GM13976 (cell line): ENCODE data around the gene MYRFL.

Experiments
- DNase-seq: peaks from one replicate; pipeline ENCODE4 v3.0.0; 2012; ENCODE audit warnings: low spot score
- in situ Hi-C: fragments of 300-500 bp; cut with MboI; formaldehyde crosslinking; loops from one replicate; pipeline ENCODE4 v1.12.0; 2022; ENCODE audit warnings: low sequenced_read_pairs, mixed read lengths, inconsistent platforms; ENCODE audit not compliant: unreplicated experiment
- TF ChIP-seq, protein P1 (sequence below): IDR thresholded peaks from 2 replicates; pipeline ENCODE4 v1.5.1; 2012; ENCODE audit warnings: borderline replicate concordance, mild to moderate bottlenecking; ENCODE audit not compliant: insufficient read depth; ENCODE audit errors: extremely low read depth, missing control alignments, control extremely low read depth

MYRFL gene

DNA sequence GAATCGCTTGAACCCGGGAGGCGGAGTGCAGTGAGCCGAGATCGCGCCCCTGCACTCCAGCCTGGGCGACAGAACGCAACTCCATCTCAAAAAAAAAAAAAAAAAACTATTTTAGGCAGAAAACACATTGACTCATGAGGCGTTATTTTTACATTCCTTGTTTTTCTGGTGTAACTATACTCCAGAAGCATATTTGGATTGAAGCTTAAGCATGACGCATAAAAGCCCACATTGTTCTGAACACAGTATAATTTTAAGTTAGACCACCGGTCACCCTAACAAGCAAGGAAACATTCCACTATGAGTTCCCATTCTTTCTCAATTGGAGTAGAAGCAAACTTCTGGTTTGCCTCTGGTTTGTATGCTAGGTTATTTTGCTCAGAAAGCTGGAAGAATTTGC lies 173.0 kb downstream of the MYRFL start:
- TF ChIP-seq, protein P1, sequence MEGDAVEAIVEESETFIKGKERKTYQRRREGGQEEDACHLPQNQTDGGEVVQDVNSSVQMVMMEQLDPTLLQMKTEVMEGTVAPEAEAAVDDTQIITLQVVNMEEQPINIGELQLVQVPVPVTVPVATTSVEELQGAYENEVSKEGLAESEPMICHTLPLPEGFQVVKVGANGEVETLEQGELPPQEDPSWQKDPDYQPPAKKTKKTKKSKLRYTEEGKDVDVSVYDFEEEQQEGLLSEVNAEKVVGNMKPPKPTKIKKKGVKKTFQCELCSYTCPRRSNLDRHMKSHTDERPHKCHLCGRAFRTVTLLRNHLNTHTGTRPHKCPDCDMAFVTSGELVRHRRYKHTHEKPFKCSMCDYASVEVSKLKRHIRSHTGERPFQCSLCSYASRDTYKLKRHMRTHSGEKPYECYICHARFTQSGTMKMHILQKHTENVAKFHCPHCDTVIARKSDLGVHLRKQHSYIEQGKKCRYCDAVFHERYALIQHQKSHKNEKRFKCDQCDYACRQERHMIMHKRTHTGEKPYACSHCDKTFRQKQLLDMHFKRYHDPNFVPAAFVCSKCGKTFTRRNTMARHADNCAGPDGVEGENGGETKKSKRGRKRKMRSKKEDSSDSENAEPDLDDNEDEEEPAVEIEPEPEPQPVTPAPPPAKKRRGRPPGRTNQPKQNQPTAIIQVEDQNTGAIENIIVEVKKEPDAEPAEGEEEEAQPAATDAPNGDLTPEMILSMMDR, result no peak
- in situ Hi-C loops, result no loop called here
- no peak for DNase-seq

DNA sequence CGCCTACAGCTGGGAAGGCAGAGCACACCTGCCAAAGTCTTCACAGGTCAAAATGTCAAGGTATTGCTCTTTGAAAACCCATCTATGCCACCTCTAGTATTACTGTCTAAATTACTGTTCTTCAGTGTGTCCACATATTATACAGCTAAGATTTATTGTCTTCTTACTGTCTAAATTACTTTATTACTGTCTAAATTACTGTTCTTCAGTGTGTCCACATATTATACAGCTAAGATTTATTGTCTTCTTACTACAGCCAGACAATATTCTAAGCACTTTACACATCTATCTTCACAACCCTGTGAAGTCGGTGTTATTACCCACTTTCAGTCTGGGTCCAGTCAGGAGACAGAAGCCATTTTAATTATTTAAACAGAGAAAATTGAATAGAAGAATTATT lies 173.9 kb downstream of the MYRFL start:
- no peak for DNase-seq

DNA sequence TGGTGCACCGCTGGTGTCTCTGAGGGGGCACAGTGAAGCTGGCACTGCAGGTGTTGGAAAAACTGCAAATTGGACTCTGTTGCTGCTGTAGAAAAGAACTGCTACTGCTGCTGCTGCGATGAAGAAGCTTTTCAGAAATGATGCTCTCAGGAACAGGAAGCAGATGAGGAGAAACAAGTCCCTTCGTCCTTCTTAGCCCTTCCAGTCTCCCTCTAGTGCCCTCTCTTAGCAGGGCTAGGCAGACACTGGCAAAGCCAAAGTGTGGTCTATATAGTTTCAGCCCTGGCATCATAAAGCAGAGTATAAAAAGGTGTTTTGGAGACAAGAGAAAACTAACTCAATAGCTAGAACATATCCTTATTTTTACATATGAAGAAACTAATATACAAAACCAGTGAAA lies 174.5 kb downstream of the MYRFL start:
- in situ Hi-C loops, result no loop called here
- DNase-seq, result no peak
- TF ChIP-seq, protein P1, result no peak

More for the DNA sequence above, 173.9 kb downstream of the MYRFL start:
- TF ChIP-seq, protein P1, result no peak
- in situ Hi-C loops, result no loop called here

- DNase-seq, result no peak
- TF ChIP-seq, protein P1, result no peak
- in situ Hi-C loops, result no loop called here
Observed at GRCh38 chr12:70002097-70002911, 177.3 kb downstream of the MYRFL start.

DNA sequence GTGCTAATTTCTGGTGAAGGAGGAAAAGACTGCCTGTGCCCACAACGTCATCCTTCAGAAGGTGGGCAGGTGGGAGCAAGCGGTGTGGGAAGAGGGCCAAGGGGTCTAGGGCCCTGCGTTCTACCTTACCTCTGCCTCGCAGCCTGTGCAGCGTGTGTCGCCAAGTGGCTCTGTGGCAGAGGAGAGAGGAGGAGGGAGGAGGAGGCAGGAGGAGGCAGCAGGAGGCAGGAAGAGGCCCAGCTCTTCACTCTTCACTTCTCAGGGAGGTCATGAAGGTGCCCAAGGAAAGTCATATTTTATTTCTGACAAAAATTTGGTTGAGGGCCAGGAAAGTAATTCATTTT lies 177.9 kb downstream of the MYRFL start:
- TF ChIP-seq, protein P1, result no peak
- no peak for DNase-seq
- in situ Hi-C loops, result no loop called here

GRCh38 chr12:70005864-70006618 lies 181.0 kb downstream of the MYRFL start:
- in situ Hi-C loops, result no loop called here
- TF ChIP-seq, protein P1, result no peak
- DNase-seq, result no peak
